Gastroesophageal sphincter (tissue), 4 donors: ENCODE results near the gene SND1. TPM values are rescaled to one million over a fixed set of nuclear protein-coding genes. Genes with fewer than 3 reads are reported as not detected.

ENCODE experiments used
- ATAC-seq: fragments of 150-250 bp; one replicate; pipeline ENCODE4 v1.9.1; 2016; ENCODE audit warnings: mild to moderate bottlenecking, moderate library complexity
- H3K27ac ChIP-seq, 4 donors: fragments of 200-600 bp; sonication (generic) in 3 of 4; 1 replicate in 3 of 4; 2 replicates in 1 of 4; pipeline ENCODE4 v1.5.1; 2016 to 2019
- H3K27me3 ChIP-seq: fragments of 200-600 bp; sonication (generic); one replicate; pipeline ENCODE4 v1.5.1; 2019
- H3K36me3 ChIP-seq, 2 donors: fragments of 200-600 bp; sonication (generic); one replicate each; pipeline ENCODE4 v1.5.1; 2019; ENCODE audit warnings: control low read depth in 1 of 2
- H3K4me1 ChIP-seq, 3 donors: fragments of 200-600 bp; sonication (generic); 1 replicate in 2 of 3; 2 replicates in 1 of 3; pipeline ENCODE4 v1.5.1; 2016 to 2019; ENCODE audit warnings: control low read depth in 2 of 3
- H3K4me3 ChIP-seq, 2 donors: fragments of 200-600 bp; sonication (generic); one replicate each; pipeline ENCODE4 v1.5.1; 2019; ENCODE audit warnings: mild to moderate bottlenecking in 1 of 2, moderate library complexity in 1 of 2
- H3K9me3 ChIP-seq, 3 donors: fragments of 200-600 bp; sonication (generic); one replicate each; pipeline ENCODE4 v1.5.1; 2017 to 2019; ENCODE audit warnings: control low read depth in 2 of 3
- EP300 ChIP-seq: sonication (generic); formaldehyde crosslinking; IDR thresholded peaks from one replicate; pipeline ENCODE4 v1.6.1; 2017; ENCODE audit warnings: antibody characterized with exemption, mild to moderate bottlenecking
- POLR2A ChIP-seq, 2 donors: fragments of 450-650 bp; IDR thresholded peaks; one replicate each; pipeline ENCODE4 v1.6.1; 2017; ENCODE audit warnings: antibody characterized with exemption in 2 of 2, mild to moderate bottlenecking in 2 of 2, moderate library complexity in 1 of 2
- POLR2AphosphoS5 ChIP-seq: sonication (generic); formaldehyde crosslinking; IDR thresholded peaks from one replicate; pipeline ENCODE4 v1.6.1; 2017; ENCODE audit warnings: antibody characterized with exemption
- WGBS, 2 donors: methylation state at CpG; one replicate each; pipeline ENCODE4 v1.1.5; 2018; ENCODE audit warnings: low coverage in 1 of 2; 5-methylcytosine and 5-hydroxymethylcytosine counted together
- total RNA-seq, 4 donors: library from RNA; depleted of rRNA; stranded (reverse); fragments of >200 nt; gene quantifications; one replicate each; pipeline ENCODE4 v1.1.0, GENCODE V29; 2016
- TF ChIP-seq, protein P1 (sequence below), 4 experiments: fragments of 200-600 bp in 2 of 4; fragments of 450-650 bp in 2 of 4; sonication (generic) in 1 of 4; IDR thresholded peaks; one replicate each; pipeline ENCODE4 v1.5.1; 2017 to 2019; ENCODE audit warnings: antibody characterized with exemption in 4 of 4, mild to moderate bottlenecking in 2 of 4, moderate library complexity in 2 of 4

Gene SND1
- total RNA-seq, 4 donors from 2014 or later, result 97.1 to 119 (median 103) TPM

DNA sequence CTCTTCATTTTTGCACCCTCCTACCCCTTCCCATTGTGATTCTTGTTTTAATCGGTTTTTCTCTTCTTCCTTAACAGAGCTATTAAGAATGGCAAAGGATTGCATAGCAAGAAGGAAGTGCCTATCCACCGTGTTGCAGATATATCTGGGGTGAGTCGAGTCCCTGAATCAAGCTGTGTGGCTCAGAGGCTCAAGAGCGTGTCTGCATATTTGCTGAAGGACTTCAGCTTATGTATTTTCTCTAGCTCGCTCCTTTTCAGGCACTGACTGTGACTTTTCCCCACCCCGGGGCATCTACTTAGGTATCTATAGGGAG, 252.6 kb downstream of the SND1 start:
- TF ChIP-seq, protein P1, sequence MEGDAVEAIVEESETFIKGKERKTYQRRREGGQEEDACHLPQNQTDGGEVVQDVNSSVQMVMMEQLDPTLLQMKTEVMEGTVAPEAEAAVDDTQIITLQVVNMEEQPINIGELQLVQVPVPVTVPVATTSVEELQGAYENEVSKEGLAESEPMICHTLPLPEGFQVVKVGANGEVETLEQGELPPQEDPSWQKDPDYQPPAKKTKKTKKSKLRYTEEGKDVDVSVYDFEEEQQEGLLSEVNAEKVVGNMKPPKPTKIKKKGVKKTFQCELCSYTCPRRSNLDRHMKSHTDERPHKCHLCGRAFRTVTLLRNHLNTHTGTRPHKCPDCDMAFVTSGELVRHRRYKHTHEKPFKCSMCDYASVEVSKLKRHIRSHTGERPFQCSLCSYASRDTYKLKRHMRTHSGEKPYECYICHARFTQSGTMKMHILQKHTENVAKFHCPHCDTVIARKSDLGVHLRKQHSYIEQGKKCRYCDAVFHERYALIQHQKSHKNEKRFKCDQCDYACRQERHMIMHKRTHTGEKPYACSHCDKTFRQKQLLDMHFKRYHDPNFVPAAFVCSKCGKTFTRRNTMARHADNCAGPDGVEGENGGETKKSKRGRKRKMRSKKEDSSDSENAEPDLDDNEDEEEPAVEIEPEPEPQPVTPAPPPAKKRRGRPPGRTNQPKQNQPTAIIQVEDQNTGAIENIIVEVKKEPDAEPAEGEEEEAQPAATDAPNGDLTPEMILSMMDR (IDR thresholded peaks at IDR 0.05), result no peak
- 93 to 94% methylated on average over 3 to 4 of the region's 6 CpGs for WGBS, 2 donors
- Histone ChIP-seq H3K4me3 (no peak overlapping the region), H3K4me1 (peaks cover 0 to 33% (median 0%) of the 10 kb centered on the region in 3 donors), H3K27me3 (no peaks in the 10 kb centered on the region), H3K9me3 (no peaks in the 10 kb centered on the region), H3K36me3 (no peaks in the 10 kb centered on the region), H3K27ac (no peak overlapping the region)
- ATAC-seq, result no peak

DNA sequence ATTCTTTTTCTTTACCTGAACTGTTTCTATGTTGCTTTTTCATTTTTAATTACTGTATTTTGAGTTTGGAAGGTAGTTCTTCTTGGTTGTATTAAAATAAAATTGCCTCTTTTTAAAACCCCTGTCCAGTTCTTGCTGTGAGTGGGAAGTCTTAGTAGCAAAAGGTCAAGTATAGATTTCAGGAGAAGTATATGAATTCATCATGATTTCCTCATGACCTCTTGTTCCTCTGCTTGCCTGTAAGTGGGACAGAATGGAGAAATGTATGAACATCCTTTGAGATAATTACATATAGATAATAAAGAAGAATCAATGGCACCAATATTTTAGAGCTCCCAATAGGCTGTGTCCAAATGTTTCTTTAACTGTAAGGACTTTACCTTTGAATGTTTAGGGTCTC, 253.0 kb downstream of the SND1 start:
- H3K4me1 ChIP-seq, result peaks cover 0 to 33% (median 0%) of the 10 kb centered on the region in 3 donors
- H3K27me3 ChIP-seq, result no peaks in the 10 kb centered on the region
- no peaks in the 10 kb centered on the region for H3K9me3 ChIP-seq
- no peak overlapping the region for H3K27ac ChIP-seq
- H3K36me3 ChIP-seq, result no peaks in the 10 kb centered on the region
- no peak for TF ChIP-seq EP300
- TF ChIP-seq, protein P1 (IDR thresholded peaks at IDR 0.05), result no peak
- TF ChIP-seq POLR2AphosphoS5, result no peak
- TF ChIP-seq POLR2A (IDR thresholded peaks at IDR 0.05), result no peak
- ATAC-seq, result no peak
- no peak overlapping the region for H3K4me3 ChIP-seq

DNA sequence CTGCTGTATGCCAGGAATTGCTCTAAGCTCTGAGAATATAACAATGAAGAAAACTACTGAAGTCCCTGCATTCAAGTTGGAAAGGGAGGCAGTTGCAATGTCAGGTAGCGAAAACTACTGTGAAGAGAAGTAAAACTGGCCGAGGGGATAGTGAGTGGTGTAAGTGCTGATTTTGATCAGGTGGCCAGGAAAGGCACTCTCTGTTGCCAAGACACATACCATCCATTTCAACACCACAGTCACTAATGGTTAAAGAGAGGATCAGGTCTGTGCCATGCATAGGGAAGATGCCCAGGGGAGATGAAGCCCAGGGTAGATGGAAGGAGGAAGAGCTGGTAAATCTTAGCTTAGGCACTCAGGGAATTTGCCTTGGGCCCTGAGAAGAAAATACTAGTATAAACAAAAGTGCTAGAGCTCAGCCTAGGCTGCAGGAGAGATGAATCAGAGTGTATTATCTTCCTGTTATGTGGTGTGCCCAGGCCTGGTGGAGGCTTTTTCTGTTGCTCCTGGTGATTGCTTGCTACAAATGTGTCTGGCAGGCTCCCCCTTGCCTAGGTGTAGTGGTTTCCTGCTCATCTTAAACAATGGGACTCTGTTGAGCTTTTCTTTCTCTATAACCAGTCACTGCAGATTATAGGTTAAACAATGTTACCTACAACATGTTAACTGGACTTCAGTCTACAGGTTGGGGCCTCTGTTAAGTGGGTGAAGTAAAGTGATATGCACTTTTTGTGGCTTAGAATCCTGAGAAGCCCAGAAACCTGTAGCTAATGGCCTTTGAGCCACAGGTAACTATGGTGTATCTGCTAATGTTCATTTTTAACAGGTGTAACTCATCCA, 253.7 kb downstream of the SND1 start:
- WGBS, 2 donors, result 86% methylated on average over 1 of the region's 2 CpGs; no CpG with 5 or more reads in 1 of the 2 donors
- no peak for ATAC-seq
- H3K27ac ChIP-seq, result no peak overlapping the region
- H3K36me3 ChIP-seq, result no peaks in the 10 kb centered on the region
- H3K27me3 ChIP-seq, result no peaks in the 10 kb centered on the region
- TF ChIP-seq POLR2AphosphoS5 (no peak), EP300 (no peak), POLR2A (IDR thresholded peaks at IDR 0.05) (no peak)
- TF ChIP-seq, protein P1 (IDR thresholded peaks at IDR 0.05), result no peak
- H3K4me3 ChIP-seq, result no peak overlapping the region
- H3K4me1 ChIP-seq, result peaks cover 0 to 31% (median 0%) of the 10 kb centered on the region in 3 donors
- H3K9me3 ChIP-seq, result no peaks in the 10 kb centered on the region

DNA sequence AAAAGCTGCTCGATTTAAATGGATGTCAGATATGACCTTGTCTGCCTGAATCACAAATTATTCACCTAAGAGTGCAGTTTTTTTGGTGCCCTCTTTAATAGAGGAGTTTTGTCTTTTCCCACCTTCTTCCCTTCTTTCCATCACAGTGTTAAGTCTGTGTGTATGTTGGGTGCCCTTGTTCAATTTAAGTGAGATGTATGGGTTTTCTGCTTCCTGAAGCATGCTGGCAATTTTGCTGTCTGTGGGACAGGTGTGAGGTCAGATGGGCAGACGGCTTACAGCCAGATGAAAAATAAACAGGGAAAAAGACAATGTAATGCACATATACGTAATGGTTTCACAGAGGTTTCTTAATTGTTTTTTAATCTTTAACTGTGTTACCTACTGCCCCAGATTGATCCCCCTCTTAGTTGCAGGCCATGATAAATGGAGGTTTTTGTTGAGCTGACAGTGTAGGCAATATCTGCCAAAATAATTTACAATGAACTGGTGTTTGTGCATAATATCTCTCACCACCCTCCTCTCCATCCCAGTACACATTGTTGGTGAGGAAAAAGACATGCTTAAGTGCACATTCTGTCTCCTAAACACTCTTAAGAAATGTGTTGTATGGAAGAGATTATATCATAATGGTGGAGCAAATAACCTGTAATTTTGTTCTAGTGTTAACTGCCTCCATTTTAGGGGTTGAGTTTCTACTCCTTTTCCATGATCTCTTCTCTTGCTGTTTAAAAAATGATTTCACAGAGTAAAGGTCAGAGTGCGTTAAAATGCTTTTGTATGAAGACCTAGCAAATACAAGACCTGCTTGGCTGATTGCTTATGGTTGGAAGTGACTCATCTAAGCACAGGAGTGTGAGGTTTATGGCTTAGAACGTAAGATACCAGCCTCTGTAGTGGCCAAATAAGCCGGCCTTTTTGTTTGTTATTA, 255.4 kb downstream of the SND1 start:
- no peaks in the 10 kb centered on the region for H3K27me3 ChIP-seq
- peaks cover 0 to 20% (median 0%) of the 10 kb centered on the region in 3 donors for H3K4me1 ChIP-seq
- no peak overlapping the region for H3K4me3 ChIP-seq
- no peaks in the 10 kb centered on the region for H3K36me3 ChIP-seq
- TF ChIP-seq, protein P1 (IDR thresholded peaks at IDR 0.05), result no peak
- TF ChIP-seq POLR2AphosphoS5, result no peak
- TF ChIP-seq POLR2A (IDR thresholded peaks at IDR 0.05), result no peak
- TF ChIP-seq EP300, result no peak
- 82 to 89% methylated on average over 5 to 6 of the region's 6 CpGs for WGBS, 2 donors
- ATAC-seq, result no peak
- H3K27ac ChIP-seq, result no peak overlapping the region
- no peaks in the 10 kb centered on the region for H3K9me3 ChIP-seq
